Measurements from ENCODE around the gene TXNDC15. TPM values are rescaled to one million over a fixed set of nuclear protein-coding genes. Genes with fewer than 3 reads are reported as not detected.

Gene TXNDC15
- total RNA-seq, 4 donors from 2014 or later = 26.3 to 81.9 (median 45.6) TPM

- no peak for TF ChIP-seq POLR2A (IDR thresholded peaks at IDR 0.05)
- H3K4me1 ChIP-seq = no peaks in the 10 kb centered on the region
- no peaks in the 10 kb centered on the region for H3K27me3 ChIP-seq
- H3K36me3 ChIP-seq = peaks cover 0 to 7% (median 2%) of the 10 kb centered on the region in 4 donors
- H3K27ac ChIP-seq = no peak overlapping the region
- in situ Hi-C loops (cut with MboI; ENCODE audit: low pct_ligation_motif_present in 1 of 4, low pct_unique_long_range_greater_than_20kb in 1 of 4, low sequenced_read_pairs in 3 of 4) (no loop called here), intact Hi-C loops (cut with DNase I; ENCODE audit: low total_unique reads) (no loop called here)
- no peak overlapping the region for H3K4me3 ChIP-seq
- WGBS, 2 donors (ENCODE audit: low coverage in 1 of 2) = 92 to 100% methylated on average over 2 of the region's 2 CpGs
- DNase-seq = no peak
- H3K9me3 ChIP-seq = no peaks in the 10 kb centered on the region
These were observed 18.8 kb downstream of the TXNDC15 start for GRCh38 chr5:134892926-134893325.

- H3K36me3 ChIP-seq = peaks cover 0 to 12% (median 2%) of the 10 kb centered on the region in 4 donors
- H3K4me3 ChIP-seq = no peak overlapping the region
- 97% methylated on average over 6 to 7 of the region's 7 CpGs for WGBS, 2 donors (ENCODE audit: low coverage in 1 of 2)
These were observed 19.8 kb downstream of the TXNDC15 start for GRCh38 chr5:134893748-134894505.

GRCh38 chr5:134902071-134902801 is 28.1 kb downstream of the TXNDC15 start:
- intact Hi-C loops (cut with DNase I; ENCODE audit: low total_unique reads) (no loop called here), in situ Hi-C loops (cut with MboI; ENCODE audit: low pct_ligation_motif_present in 1 of 4, low pct_unique_long_range_greater_than_20kb in 1 of 4, low sequenced_read_pairs in 3 of 4) (loop anchor here in 2 of 4 donors (10.0 to 25.0 kb wide), 3 partner anchors 57 to 165 kb away; partner anchors contain the start of genes C5orf24 (in 1 of the 2) and CAMLG (in 1 of the 2))
- H3K4me1 ChIP-seq = peaks cover 0 to 5% (median 2%) of the 10 kb centered on the region in 4 donors
- H3K4me3 ChIP-seq = no peak overlapping the region
- 71 to 91% methylated on average over 10 of the region's 10 CpGs for WGBS, 2 donors (ENCODE audit: low coverage in 1 of 2)
- no peaks in the 10 kb centered on the region for H3K27me3 ChIP-seq
- H3K27ac ChIP-seq = no peak overlapping the region
- TF ChIP-seq POLR2A (IDR thresholded peaks at IDR 0.05) (no peak), POLR2AphosphoS5 (IDR thresholded peaks at IDR 0.05) (no peak), EP300 (IDR thresholded peaks at IDR 0.05; ENCODE audit: low read depth) (no peak)
- TF ChIP-seq, protein P1, sequence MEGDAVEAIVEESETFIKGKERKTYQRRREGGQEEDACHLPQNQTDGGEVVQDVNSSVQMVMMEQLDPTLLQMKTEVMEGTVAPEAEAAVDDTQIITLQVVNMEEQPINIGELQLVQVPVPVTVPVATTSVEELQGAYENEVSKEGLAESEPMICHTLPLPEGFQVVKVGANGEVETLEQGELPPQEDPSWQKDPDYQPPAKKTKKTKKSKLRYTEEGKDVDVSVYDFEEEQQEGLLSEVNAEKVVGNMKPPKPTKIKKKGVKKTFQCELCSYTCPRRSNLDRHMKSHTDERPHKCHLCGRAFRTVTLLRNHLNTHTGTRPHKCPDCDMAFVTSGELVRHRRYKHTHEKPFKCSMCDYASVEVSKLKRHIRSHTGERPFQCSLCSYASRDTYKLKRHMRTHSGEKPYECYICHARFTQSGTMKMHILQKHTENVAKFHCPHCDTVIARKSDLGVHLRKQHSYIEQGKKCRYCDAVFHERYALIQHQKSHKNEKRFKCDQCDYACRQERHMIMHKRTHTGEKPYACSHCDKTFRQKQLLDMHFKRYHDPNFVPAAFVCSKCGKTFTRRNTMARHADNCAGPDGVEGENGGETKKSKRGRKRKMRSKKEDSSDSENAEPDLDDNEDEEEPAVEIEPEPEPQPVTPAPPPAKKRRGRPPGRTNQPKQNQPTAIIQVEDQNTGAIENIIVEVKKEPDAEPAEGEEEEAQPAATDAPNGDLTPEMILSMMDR (IDR thresholded peaks at IDR 0.05) = no peak
- DNase-seq = no peak
- peaks cover 0 to 9% (median 0%) of the 10 kb centered on the region in 4 donors for H3K36me3 ChIP-seq
- H3K9me3 ChIP-seq = no peaks in the 10 kb centered on the region

More at GRCh38 chr5:134893748-134894505, 19.8 kb downstream of the TXNDC15 start:
- no peak for DNase-seq
- Histone ChIP-seq H3K9me3 (no peaks in the 10 kb centered on the region), H3K27me3 (no peaks in the 10 kb centered on the region), H3K27ac (no peak overlapping the region), H3K4me1 (no peaks in the 10 kb centered on the region)
- TF ChIP-seq POLR2A (IDR thresholded peaks at IDR 0.05) = no peak
- no peak for TF ChIP-seq POLR2AphosphoS5 (IDR thresholded peaks at IDR 0.05)
- no peak for TF ChIP-seq EP300 (IDR thresholded peaks at IDR 0.05; ENCODE audit: low read depth)
- TF ChIP-seq, protein P1 (IDR thresholded peaks at IDR 0.05) = no peak
- intact Hi-C loops (cut with DNase I; ENCODE audit: low total_unique reads) (no loop called here), in situ Hi-C loops (cut with MboI; ENCODE audit: low pct_ligation_motif_present in 1 of 4, low pct_unique_long_range_greater_than_20kb in 1 of 4, low sequenced_read_pairs in 3 of 4) (no loop called here)

DNA sequence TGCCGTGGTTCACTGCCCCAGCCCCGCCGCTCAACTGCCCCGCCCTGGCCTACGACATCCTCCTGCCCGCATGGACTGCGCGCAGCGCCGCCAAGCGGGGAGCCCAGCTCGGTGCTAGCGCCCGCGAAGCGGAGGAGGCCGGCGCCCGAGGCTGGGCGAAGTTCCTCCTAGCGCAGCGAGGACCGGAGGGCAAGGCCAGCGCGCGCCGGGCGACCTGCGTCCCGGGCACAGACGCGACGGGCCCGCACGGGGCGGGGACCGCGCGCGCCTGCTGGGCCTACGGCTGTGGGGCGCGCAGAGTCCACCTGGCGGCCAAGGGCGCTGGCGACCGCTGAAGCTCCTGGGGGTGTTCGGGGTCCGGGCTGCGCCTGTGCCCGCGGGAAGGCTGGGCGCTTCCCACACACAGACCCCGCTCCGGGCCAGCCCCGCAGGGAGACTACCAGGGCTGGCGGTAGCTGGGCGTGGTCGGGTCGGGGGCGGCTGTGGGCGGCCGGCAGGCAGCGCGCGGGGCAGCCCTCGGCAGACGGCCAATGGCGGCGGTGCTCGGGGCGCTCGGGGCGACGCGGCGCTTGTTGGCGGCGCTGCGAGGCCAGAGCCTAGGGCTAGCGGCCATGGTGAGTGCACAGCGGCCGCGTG is 30.6 kb downstream of the TXNDC15 start, which contains the start of gene PCBD2:
Gene PCBD2 (plus strand): TSS at position 522 of the 636 bp plus-strand sequence. CDS start 9 bp downstream, at position 531.
- intact Hi-C loops (cut with DNase I; ENCODE audit: low total_unique reads) = loop anchor here (5.0 kb wide), 1 partner anchor 57 kb away; the partner anchor contains the start of gene C5orf24
- H3K36me3 ChIP-seq = no peaks in the 10 kb centered on the region
- WGBS, 2 donors (ENCODE audit: low coverage in 1 of 2) = 0% methylated on average over 78 of the region's 84 CpGs; no CpG with 5 or more reads in 1 of the 2 donors
- H3K27me3 ChIP-seq = no peaks in the 10 kb centered on the region
- H3K27ac ChIP-seq = peak within 1 kb of the TSS; percentile 93 to 100 (median 100)
- H3K9me3 ChIP-seq = no peaks in the 10 kb centered on the region
- DNase-seq = peak; percentile 95
- TF ChIP-seq POLR2AphosphoS5 (IDR thresholded peaks at IDR 0.05) (peak; percentile 19 to 77 (median 71)), EP300 (IDR thresholded peaks at IDR 0.05; ENCODE audit: low read depth) (no peak), POLR2A (IDR thresholded peaks at IDR 0.05) (peak; percentile 58)
- TF ChIP-seq, protein P1 (IDR thresholded peaks at IDR 0.05) = peak; percentile 85 to 97 (median 90)
- H3K4me1 ChIP-seq = peaks cover 0 to 5% (median 2%) of the 10 kb centered on the region in 4 donors
- H3K4me3 ChIP-seq = peak within 1 kb of the TSS; percentile 77 to 86 (median 80)
- in situ Hi-C loops (cut with MboI; ENCODE audit: low pct_ligation_motif_present in 1 of 4, low pct_unique_long_range_greater_than_20kb in 1 of 4, low sequenced_read_pairs in 3 of 4) = loop anchor here in 2 of 4 donors (10.0 to 25.0 kb wide), 3 partner anchors 60 to 167 kb away; partner anchors contain the start of genes C5orf24 (in 1 of the 2) and CAMLG (in 1 of the 2)
